ENCODE data around the gene SQOR.

DNA sequence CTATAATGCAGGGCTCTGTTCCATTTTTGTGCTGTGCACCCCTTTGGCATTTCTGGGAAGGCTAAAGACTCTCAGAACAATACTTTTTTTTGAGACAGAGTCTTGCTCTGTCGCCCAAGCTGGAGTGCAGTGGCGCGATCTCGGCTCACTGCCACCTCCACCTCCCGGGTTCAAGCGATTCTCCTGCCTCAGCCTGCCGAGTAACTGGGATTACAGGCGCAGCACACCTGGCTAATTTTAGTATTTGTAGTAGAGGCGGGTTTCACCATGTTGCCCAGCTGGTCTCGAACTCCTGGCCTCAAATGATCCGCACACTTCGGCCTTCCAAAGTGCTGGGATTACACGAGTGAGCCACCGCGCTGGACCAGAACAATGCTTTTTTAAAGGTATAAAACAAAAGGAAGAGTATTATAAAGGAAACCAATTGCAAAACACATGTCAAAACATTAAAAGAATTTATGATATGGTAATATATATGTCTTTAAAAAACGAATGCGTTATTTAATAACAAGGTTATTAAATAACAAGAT, 999 bp downstream of the SQOR start:
- TF ChIP-seq, protein P1, sequence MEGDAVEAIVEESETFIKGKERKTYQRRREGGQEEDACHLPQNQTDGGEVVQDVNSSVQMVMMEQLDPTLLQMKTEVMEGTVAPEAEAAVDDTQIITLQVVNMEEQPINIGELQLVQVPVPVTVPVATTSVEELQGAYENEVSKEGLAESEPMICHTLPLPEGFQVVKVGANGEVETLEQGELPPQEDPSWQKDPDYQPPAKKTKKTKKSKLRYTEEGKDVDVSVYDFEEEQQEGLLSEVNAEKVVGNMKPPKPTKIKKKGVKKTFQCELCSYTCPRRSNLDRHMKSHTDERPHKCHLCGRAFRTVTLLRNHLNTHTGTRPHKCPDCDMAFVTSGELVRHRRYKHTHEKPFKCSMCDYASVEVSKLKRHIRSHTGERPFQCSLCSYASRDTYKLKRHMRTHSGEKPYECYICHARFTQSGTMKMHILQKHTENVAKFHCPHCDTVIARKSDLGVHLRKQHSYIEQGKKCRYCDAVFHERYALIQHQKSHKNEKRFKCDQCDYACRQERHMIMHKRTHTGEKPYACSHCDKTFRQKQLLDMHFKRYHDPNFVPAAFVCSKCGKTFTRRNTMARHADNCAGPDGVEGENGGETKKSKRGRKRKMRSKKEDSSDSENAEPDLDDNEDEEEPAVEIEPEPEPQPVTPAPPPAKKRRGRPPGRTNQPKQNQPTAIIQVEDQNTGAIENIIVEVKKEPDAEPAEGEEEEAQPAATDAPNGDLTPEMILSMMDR (conservative IDR thresholded peaks at IDR 0.05; ENCODE audit: low read depth, low read length) = no peak
- no peak for TF ChIP-seq EZH2 (IDR thresholded peaks at IDR 0.05; ENCODE audit: borderline replicate concordance, low read depth, low read length, poor library complexity, severe bottlenecking)
